Spleen (tissue), 7 donors: Measurements from ENCODE around the gene XPC.

ENCODE experiments used
- POLR2A ChIP-seq, 3 donors: fragments of 450-650 bp; IDR thresholded peaks; one replicate each; pipeline ENCODE4 v1.5.1; 2017; ENCODE audit warnings: antibody characterized with exemption in 3 of 3, mild to moderate bottlenecking in 1 of 3
- POLR2AphosphoS5 ChIP-seq, 3 donors: sonication (generic); formaldehyde crosslinking; IDR thresholded peaks; one replicate each; pipeline ENCODE4 v1.5.1; 2017; ENCODE audit warnings: antibody characterized with exemption in 3 of 3
- TF ChIP-seq, protein P1 (sequence below), 11 experiments: fragments of 200-600 bp in 7 of 11; fragments of 450-650 bp in 4 of 11; sonication (generic) in 4 of 11; IDR thresholded peaks in 8 of 11; conservative IDR thresholded peaks in 3 of 11; 1 replicate in 7 of 11; 2 replicates in 4 of 11; pipeline versions ENCODE4 v1.4.0 to v1.8.0; 2016 to 2021; ENCODE audit warnings: antibody characterized with exemption in 11 of 11, inconsistent platforms in 4 of 11, mild to moderate bottlenecking in 1 of 11
- donor health status: DM: no; HTN: no; CAD: no; lungs with moderate emphysema.
- donor health status: DM: no; HTN: no; CAD: no.
- donor health status: DM: no; HTN: no; CAD: no.

DNA sequence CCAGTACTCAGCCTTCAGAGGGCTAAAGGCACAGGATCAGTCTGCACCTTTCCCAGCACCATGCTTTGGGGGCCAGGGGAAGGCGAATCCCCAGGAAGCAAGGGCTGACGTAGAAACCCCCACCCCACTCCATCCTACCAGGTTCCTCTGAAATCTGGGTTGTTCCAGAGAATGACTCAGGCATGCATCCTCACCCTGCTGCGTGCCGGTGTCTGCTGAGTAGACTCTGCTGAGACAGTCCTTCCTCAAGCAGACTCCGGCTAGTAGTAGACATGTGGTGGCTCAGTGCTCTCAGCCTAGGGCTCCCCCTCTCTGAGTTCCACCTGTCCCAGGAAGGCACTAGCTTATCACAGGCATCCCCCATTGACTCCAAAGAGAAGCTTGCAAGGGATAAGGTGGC is 44.5 kb downstream of the XPC start:
- TF ChIP-seq, protein P1, sequence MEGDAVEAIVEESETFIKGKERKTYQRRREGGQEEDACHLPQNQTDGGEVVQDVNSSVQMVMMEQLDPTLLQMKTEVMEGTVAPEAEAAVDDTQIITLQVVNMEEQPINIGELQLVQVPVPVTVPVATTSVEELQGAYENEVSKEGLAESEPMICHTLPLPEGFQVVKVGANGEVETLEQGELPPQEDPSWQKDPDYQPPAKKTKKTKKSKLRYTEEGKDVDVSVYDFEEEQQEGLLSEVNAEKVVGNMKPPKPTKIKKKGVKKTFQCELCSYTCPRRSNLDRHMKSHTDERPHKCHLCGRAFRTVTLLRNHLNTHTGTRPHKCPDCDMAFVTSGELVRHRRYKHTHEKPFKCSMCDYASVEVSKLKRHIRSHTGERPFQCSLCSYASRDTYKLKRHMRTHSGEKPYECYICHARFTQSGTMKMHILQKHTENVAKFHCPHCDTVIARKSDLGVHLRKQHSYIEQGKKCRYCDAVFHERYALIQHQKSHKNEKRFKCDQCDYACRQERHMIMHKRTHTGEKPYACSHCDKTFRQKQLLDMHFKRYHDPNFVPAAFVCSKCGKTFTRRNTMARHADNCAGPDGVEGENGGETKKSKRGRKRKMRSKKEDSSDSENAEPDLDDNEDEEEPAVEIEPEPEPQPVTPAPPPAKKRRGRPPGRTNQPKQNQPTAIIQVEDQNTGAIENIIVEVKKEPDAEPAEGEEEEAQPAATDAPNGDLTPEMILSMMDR (IDR thresholded peaks at IDR 0.05 in 8 of 11, conservative IDR thresholded peaks at IDR 0.05 in 3 of 11) = no peak
- TF ChIP-seq POLR2A (IDR thresholded peaks at IDR 0.05) (no peak), POLR2AphosphoS5 (IDR thresholded peaks at IDR 0.05) (no peak)
